IMR-90 (cell line): Measurements from ENCODE around the gene NFIX.

Source experiments
- BHLHE40 ChIP-seq: fragments of 150-350 bp; IDR thresholded peaks from 2 replicates; pipeline ENCODE4 v1.6.1; 2016; ENCODE audit warnings: mild to moderate bottlenecking, low read depth, low read length
- CEBPB ChIP-seq: IDR thresholded peaks from 2 replicates; pipeline ENCODE4 v1.6.1; 2012; ENCODE audit warnings: low read depth, low read length, improper control_type of control experiment
- CTCF ChIP-seq: conservative IDR thresholded peaks from 2 replicates; pipeline ENCODE4 v1.5.1; 2012; ENCODE audit warnings: mild to moderate bottlenecking, low read depth, low read length, improper control_type of control experiment
- FOS ChIP-seq: fragments of 150-350 bp; IDR thresholded peaks from 2 replicates; pipeline ENCODE4 v1.6.1; 2016; ENCODE audit warnings: low read depth, low read length
- MAZ ChIP-seq: IDR thresholded peaks from 2 replicates; pipeline ENCODE4 v1.6.1; 2012; ENCODE audit warnings: low read depth, mild to moderate bottlenecking, low read length, improper control_type of control experiment, moderate library complexity, borderline replicate concordance
- MXI1 ChIP-seq: IDR thresholded peaks from 2 replicates; pipeline ENCODE4 v1.6.1; 2012; ENCODE audit warnings: low read depth, mild to moderate bottlenecking, low read length, moderate library complexity, borderline replicate concordance
- POLR2A ChIP-seq: IDR thresholded peaks from 2 replicates; pipeline ENCODE4 v1.6.1; 2012; ENCODE audit warnings: mild to moderate bottlenecking, low read depth, low read length
- RAD21 ChIP-seq: IDR thresholded peaks from 2 replicates; pipeline ENCODE4 v1.6.1; 2012; ENCODE audit warnings: low read length, improper control_type of control experiment
- RFX5 ChIP-seq: IDR thresholded peaks from 2 replicates; pipeline ENCODE4 v1.8.0; 2012; ENCODE audit warnings: low read depth, mild to moderate bottlenecking, low read length, moderate library complexity
- USF2 ChIP-seq: fragments of 150-350 bp; IDR thresholded peaks from 2 replicates; pipeline ENCODE4 v1.6.1; 2017; ENCODE audit warnings: mild to moderate bottlenecking, antibody characterized with exemption, low read length, low read depth

GRCh38 chr19:12948612-12949362, 46.5 kb upstream of the NFIX start:
- TF ChIP-seq CTCF (no peak), CEBPB (no peak), RFX5 (no peak), POLR2A (no peak), RAD21 (no peak), BHLHE40 (no peak), USF2 (no peak), FOS (no peak), MAZ (no peak), MXI1 (no peak)
